GM08714 (cell line): Measurements from ENCODE around the gene CCT4.
"Not testable (repeated sequence)": the region's sequence is repeated elsewhere in the genome, so short reads cannot be mapped to it uniquely, and the experiment has no call there.

Source experiments
- H3K4me3 ChIP-seq: fragments of 200-500 bp; sonication (Bioruptor generic); 2 replicates; pipeline ENCODE4 v1.5.1; 2014; ENCODE audit warnings: mild to moderate bottlenecking, low read length, inconsistent platforms
- ZNF274 ChIP-seq: IDR thresholded peaks from 2 replicates; pipeline ENCODE4 v1.6.1; 2012; ENCODE audit warnings: mild to moderate bottlenecking, low read depth, low read length

Gene CCT4

GRCh38 chr2:61905372-61906185 is 17.1 kb upstream of the CCT4 start, which contains the start of gene COMMD1:
Gene COMMD1, plus strand, starts transcription at chr2:61905674. Its CDS starts 5 bp downstream, at chr2:61905679.
- TF ChIP-seq ZNF274 = no peak
- peak within 1 kb of the TSS; percentile 94 for H3K4me3 ChIP-seq

GRCh38 chr2:61900281-61900680 is 11.8 kb upstream of the CCT4 start:
- TF ChIP-seq ZNF274 = no peak
- H3K4me3 ChIP-seq = no peak overlapping the region

GRCh38 chr2:61898810-61899209 is 10.4 kb upstream of the CCT4 start:
- no peak for TF ChIP-seq ZNF274
- no peak overlapping the region for H3K4me3 ChIP-seq

GRCh38 chr2:61887717-61888266 is 664 bp downstream of the CCT4 start:
- peak overlapping the region; percentile 99 for H3K4me3 ChIP-seq
- no peak for TF ChIP-seq ZNF274

GRCh38 chr2:61885896-61886603 is 2.4 kb downstream of the CCT4 start:
- peak overlapping the region; percentile 99 for H3K4me3 ChIP-seq
- TF ChIP-seq ZNF274 = no peak

GRCh38 chr2:61882850-61883249 is 5.6 kb downstream of the CCT4 start:
- no peak overlapping the region for H3K4me3 ChIP-seq
- TF ChIP-seq ZNF274 = no peak

- H3K4me3 ChIP-seq = not testable (repeated sequence)
Measured at GRCh38 chr2:61879351-61879750, 9.1 kb downstream of the CCT4 start.

- H3K4me3 ChIP-seq = no peak overlapping the region
- no peak for TF ChIP-seq ZNF274
Measured at GRCh38 chr2:61878761-61879160, 9.7 kb downstream of the CCT4 start.

GRCh38 chr2:61877571-61878245 is 10.7 kb downstream of the CCT4 start:
- TF ChIP-seq ZNF274 = no peak
- no peak overlapping the region for H3K4me3 ChIP-seq

- H3K4me3 ChIP-seq = no peak overlapping the region
- TF ChIP-seq ZNF274 = no peak
Measured at GRCh38 chr2:61876400-61876799, 12.1 kb downstream of the CCT4 start.

GRCh38 chr2:61866482-61867089 is 21.9 kb downstream of the CCT4 start:
- H3K4me3 ChIP-seq = not testable (repeated sequence)

GRCh38 chr2:61862085-61862484 is 26.4 kb downstream of the CCT4 start:
- H3K4me3 ChIP-seq = no peak overlapping the region
- TF ChIP-seq ZNF274 = no peak

- no peak overlapping the region for H3K4me3 ChIP-seq
- TF ChIP-seq ZNF274 = no peak
Measured at GRCh38 chr2:61857224-61857623, 31.2 kb downstream of the CCT4 start.

GRCh38 chr2:61855318-61855613 is 33.2 kb downstream of the CCT4 start:
- peak overlapping the region; percentile 90; the same call in 1 of the 2 replicates for H3K4me3 ChIP-seq

More at GRCh38 chr2:61855318-61855613, 33.2 kb downstream of the CCT4 start:
- no peak for TF ChIP-seq ZNF274
